HUES64 (cell line): ENCODE measurements around the gene FBXO17. TPM values are rescaled to one million over a fixed set of nuclear protein-coding genes. Genes with fewer than 3 reads are reported as not detected.

Experiments used
- H3K27ac ChIP-seq: 2 replicates; pipeline ENCODE4 v1.7.0; 2013; ENCODE audit warnings: low read depth, low read length, inconsistent platforms
- H3K27me3 ChIP-seq: 2 replicates; pipeline ENCODE4 v1.6.1; 2013; ENCODE audit warnings: mild to moderate bottlenecking, low read length; ENCODE audit not compliant: insufficient read depth
- H3K36me3 ChIP-seq: 2 replicates; pipeline ENCODE4 v1.6.1; 2013; ENCODE audit warnings: mild to moderate bottlenecking, low read length; ENCODE audit not compliant: insufficient read depth
- H3K4me1 ChIP-seq: 2 replicates; pipeline ENCODE4 v1.6.1; 2013; ENCODE audit warnings: mild to moderate bottlenecking, low read length, moderate library complexity; ENCODE audit not compliant: insufficient read depth
- H3K4me3 ChIP-seq: 2 replicates; pipeline ENCODE4 v1.5.1; 2013; ENCODE audit warnings: mild to moderate bottlenecking, low read length, moderate library complexity
- H3K9ac ChIP-seq: 2 replicates; pipeline ENCODE4 v1.6.1; 2013; ENCODE audit warnings: mild to moderate bottlenecking, low read depth, low read length
- H3K9me3 ChIP-seq: 2 replicates; pipeline ENCODE4 v1.6.1; 2013; ENCODE audit warnings: low read depth, low read length; ENCODE audit not compliant: insufficient read depth
- WGBS: fragments of 150-250, 120-280 bp; methylation state at CpG from one replicate; pipeline ENCODE4 v1.1.7; 2013; ENCODE audit warnings: missing lambda C conversion rate; 5-methylcytosine and 5-hydroxymethylcytosine counted together
- polyA plus RNA-seq, 2 experiments: library from polyadenylated mRNA; stranded (reverse); fragments of 50-300 nt; gene quantifications; one replicate each; pipeline ENCODE4 v1.2.3, GENCODE V29; 2013

Gene FBXO17
- 10.7 TPM for polyA plus RNA-seq (2013, experiment 1 of 2)
- 14.5 TPM for polyA plus RNA-seq (2013, experiment 2 of 2)

- peaks cover 13% of the 10 kb centered on the region for H3K4me1 ChIP-seq
- H3K27ac ChIP-seq = peak within 1 kb of the TSS; percentile 76
- peak within 1 kb of the TSS; percentile 79 for H3K9ac ChIP-seq
- 1% methylated on average over 63 of the region's 63 CpGs for WGBS
- peak within 1 kb of the TSS; percentile 81 for H3K4me3 ChIP-seq
- H3K9me3 ChIP-seq = peaks cover 7% of the 10 kb centered on the region
- no peaks in the 10 kb centered on the region for H3K36me3 ChIP-seq
- H3K27me3 ChIP-seq = peaks cover 3% of the 10 kb centered on the region; the same call in 1 of the 2 replicates
Observed at GRCh38 chr19:38975214-38975860, at the start of gene FBXO17. Gene FBXO17, minus strand, starts transcription at chr19:38975742. Its CDS starts 25,423 bp downstream, at chr19:38950319.

DNA sequence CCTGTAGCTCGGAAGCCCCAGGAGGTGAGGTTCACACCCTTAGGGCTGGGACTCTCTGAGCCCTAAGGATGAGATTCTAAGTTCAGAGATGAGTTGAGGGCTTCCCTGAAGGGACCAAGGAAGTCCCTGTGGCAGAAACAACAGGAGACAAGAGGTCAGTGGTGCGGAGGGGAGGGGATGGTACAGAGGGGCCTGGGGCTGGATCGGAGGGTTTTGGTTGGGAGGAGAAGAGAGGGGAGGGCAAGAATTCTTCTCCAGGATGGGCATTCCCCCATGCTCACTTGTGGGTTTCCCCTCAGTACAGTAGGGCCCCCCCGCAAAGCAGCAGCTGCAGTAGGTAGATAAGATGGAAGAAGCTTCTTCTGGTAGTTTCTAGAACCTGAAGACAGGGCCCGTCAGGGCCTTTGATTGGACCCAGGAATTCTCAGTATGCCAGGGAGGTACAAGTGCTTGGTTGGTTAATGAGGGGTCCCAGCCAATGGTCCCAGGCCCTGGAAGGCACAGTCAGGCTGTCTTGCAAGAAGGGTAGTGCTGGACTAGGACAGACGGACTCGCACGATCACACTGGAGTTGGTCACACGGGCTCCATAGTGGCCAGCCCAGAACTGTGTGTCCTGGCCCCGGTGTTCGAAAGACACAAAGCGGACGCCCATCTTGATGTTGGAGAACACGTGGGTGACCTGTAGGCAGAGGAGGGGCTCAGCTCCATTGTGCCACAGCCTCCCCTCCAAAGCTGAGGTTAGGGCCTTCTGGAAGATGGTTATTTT, 49.5 kb upstream of the FBXO17 start:
- H3K9me3 ChIP-seq = peaks cover 10% of the 10 kb centered on the region; the same call in 1 of the 2 replicates
- no peak overlapping the region for H3K27ac ChIP-seq
- H3K36me3 ChIP-seq = peaks cover 18% of the 10 kb centered on the region
- no peaks in the 10 kb centered on the region for H3K27me3 ChIP-seq
- no peak overlapping the region for H3K4me3 ChIP-seq
- H3K4me1 ChIP-seq = no peaks in the 10 kb centered on the region
- H3K9ac ChIP-seq = no peak overlapping the region
- 94% methylated on average over 14 of the region's 14 CpGs for WGBS

DNA sequence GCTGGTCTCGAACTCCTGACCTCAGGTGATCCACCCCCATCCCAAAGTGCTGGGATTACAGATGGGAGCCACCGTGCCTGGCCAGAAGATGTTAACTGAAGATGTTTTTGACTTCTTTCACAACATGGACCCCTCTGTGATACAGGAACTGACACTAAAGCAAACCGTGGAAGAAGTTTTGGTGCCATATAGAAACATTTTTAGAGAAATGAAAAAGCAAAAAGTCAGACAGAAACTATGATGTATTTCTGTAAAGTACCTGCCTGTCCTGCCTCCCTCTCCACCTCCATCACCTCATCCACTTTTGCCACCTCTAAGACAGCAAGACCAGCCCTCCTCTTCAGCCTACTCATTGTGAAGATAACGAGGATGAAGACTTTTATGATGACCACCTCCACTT, 45.5 kb upstream of the FBXO17 start:
- Histone ChIP-seq H3K4me1 (no peaks in the 10 kb centered on the region), H3K27ac (no peak overlapping the region), H3K9ac (no peak overlapping the region), H3K4me3 (no peak overlapping the region), H3K36me3 (0 out of 2 replicates have a peak, but pooled peaks cover 3% of the 10 kb centered on the region), H3K27me3 (no peaks in the 10 kb centered on the region), H3K9me3 (no peaks in the 10 kb centered on the region)
- WGBS = 78% methylated on average over 4 of the region's 4 CpGs

DNA sequence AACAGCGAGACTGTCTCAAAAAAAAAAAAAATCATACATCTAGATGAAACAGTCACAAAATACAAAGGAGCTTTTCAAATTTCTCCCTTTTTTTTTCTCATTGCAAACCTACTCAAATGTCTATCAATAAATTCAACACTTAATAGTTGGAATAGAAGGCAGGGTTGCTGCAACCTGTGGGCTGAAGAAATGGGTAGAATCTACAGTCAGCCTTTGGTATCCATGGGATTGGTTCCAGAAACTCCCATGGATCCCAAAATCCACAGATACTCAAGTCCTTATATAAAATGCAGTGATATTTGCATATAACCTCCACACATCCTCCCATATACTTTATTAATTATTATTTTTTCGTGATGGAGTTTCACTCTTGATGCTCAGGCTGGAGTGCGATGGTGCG, 42.1 kb upstream of the FBXO17 start:
- no peak overlapping the region for H3K9ac ChIP-seq
- no peaks in the 10 kb centered on the region for H3K9me3 ChIP-seq
- WGBS = 98% methylated on average over 4 of the region's 4 CpGs
- no peak overlapping the region for H3K27ac ChIP-seq
- no peak overlapping the region for H3K4me3 ChIP-seq
- no peaks in the 10 kb centered on the region for H3K27me3 ChIP-seq
- H3K36me3 ChIP-seq = no peaks in the 10 kb centered on the region
- no peaks in the 10 kb centered on the region for H3K4me1 ChIP-seq

- H3K36me3 ChIP-seq = no peaks in the 10 kb centered on the region
- 95% methylated on average over 6 of the region's 6 CpGs for WGBS
- H3K9ac ChIP-seq = no peak overlapping the region
- H3K4me1 ChIP-seq = no peaks in the 10 kb centered on the region
- H3K27me3 ChIP-seq = no peaks in the 10 kb centered on the region
- no peak overlapping the region for H3K27ac ChIP-seq
- no peak overlapping the region for H3K4me3 ChIP-seq
- H3K9me3 ChIP-seq = no peaks in the 10 kb centered on the region
Observed at GRCh38 chr19:39017026-39017425, 41.5 kb upstream of the FBXO17 start.

DNA sequence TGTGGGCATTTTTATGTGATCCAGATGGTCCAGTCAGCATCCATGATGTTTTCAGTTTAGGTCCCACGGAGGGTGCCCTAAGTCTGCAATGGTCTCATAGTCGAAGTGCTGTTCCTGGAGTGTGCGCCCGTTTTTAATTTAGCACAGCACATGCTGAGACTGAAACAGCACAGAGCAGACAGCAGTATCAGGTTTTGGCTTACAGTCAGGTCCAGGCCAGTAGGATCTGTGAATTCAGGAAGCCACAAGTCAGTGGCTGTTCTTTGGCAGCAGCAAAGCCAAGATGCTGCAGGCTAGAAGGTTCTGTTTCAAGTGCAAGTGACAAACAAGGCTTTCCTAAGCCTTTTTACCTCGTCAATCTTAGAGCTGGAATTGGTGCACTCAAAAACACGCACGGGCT, 38.5 kb upstream of the FBXO17 start:
- Histone ChIP-seq H3K27ac (no peak overlapping the region), H3K4me1 (no peaks in the 10 kb centered on the region), H3K9ac (no peak overlapping the region), H3K36me3 (no peaks in the 10 kb centered on the region), H3K9me3 (no peaks in the 10 kb centered on the region), H3K27me3 (no peaks in the 10 kb centered on the region), H3K4me3 (no peak overlapping the region)
- WGBS = 93% methylated on average over 7 of the region's 7 CpGs

GRCh38 chr19:39009001-39009400, 33.5 kb upstream of the FBXO17 start:
- Histone ChIP-seq H3K27ac (no peak overlapping the region), H3K27me3 (no peaks in the 10 kb centered on the region), H3K36me3 (no peaks in the 10 kb centered on the region), H3K9me3 (no peaks in the 10 kb centered on the region), H3K4me3 (no peak overlapping the region), H3K9ac (no peak overlapping the region), H3K4me1 (no peaks in the 10 kb centered on the region)
- WGBS = 93% methylated on average over 6 of the region's 6 CpGs

DNA sequence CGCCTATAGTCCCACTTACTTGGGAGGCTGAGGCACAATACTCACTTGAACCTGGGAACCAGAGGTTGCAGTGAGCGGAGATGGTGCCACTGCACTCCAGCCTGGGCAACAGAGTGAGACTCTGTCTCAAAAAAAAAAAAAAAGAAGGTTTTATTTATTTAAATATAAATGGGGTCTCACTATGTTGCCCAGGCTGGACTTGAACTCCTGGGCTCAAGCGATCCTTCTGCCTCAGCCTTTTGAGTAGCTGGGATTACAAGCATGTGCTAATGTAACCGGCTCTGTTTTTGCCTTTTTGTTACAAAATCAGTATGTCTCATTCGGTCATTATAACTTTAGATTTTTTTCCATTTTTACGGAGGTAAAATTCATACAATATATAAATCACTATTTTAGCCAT, 32.6 kb upstream of the FBXO17 start:
- Histone ChIP-seq H3K4me1 (no peaks in the 10 kb centered on the region), H3K4me3 (no peak overlapping the region), H3K9ac (no peak overlapping the region), H3K27ac (no peak overlapping the region), H3K9me3 (no peaks in the 10 kb centered on the region), H3K27me3 (no peaks in the 10 kb centered on the region), H3K36me3 (no peaks in the 10 kb centered on the region)
- WGBS = 97% methylated on average over 5 of the region's 6 CpGs

DNA sequence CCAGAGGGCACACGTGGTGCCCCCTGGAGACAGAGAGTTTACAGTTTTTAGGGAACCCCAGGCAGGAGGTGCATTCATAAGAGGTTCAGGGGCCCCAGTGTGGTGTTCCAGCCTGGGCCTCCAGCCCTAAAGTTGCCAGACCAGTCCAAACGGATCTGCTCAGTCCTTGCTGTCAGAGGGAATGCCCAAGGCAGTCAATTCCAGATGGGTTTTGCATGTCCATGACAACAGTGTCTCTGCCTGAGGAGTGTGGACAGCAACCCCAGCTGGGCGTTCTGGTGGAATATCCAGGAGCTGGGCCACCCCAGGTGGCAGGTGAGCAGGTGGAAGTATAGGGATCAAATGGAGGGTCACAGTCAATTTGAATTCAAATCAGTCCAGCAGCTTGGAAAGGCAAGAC, 31.6 kb upstream of the FBXO17 start:
- H3K36me3 ChIP-seq = no peaks in the 10 kb centered on the region
- no peaks in the 10 kb centered on the region for H3K9me3 ChIP-seq
- no peak overlapping the region for H3K4me3 ChIP-seq
- H3K4me1 ChIP-seq = no peaks in the 10 kb centered on the region
- H3K27ac ChIP-seq = no peak overlapping the region
- WGBS = 54% methylated on average over 3 of the region's 3 CpGs
- H3K27me3 ChIP-seq = no peaks in the 10 kb centered on the region
- H3K9ac ChIP-seq = no peak overlapping the region

DNA sequence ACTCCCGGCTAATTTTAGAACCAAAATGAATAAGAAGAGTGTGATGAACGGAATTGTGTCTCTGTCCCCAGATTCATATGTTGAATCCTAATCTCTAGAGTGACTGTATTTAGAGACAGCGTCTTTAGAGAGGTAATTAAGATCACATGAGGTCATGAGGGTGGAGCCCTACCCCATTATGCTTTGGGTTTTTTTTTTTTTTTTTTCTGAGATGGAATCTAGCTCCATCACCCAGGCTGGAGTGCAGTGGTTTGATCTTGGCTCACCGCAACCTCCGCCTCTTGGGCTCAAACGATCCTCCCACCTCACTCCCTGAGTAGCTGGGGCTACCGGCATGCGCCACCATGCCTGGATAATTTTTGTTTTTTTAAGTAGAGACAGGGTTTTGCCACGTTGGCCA, 28.9 kb upstream of the FBXO17 start:
- Histone ChIP-seq H3K9ac (no peak overlapping the region), H3K4me1 (no peaks in the 10 kb centered on the region), H3K36me3 (no peaks in the 10 kb centered on the region), H3K27ac (no peak overlapping the region), H3K27me3 (no peaks in the 10 kb centered on the region), H3K4me3 (no peak overlapping the region), H3K9me3 (no peaks in the 10 kb centered on the region)
- WGBS = 94% methylated on average over 9 of the region's 9 CpGs

- 100% methylated on average over 4 of the region's 4 CpGs for WGBS
- Histone ChIP-seq H3K36me3 (no peaks in the 10 kb centered on the region), H3K9me3 (no peaks in the 10 kb centered on the region), H3K9ac (no peak overlapping the region), H3K27me3 (no peaks in the 10 kb centered on the region), H3K4me3 (no peak overlapping the region), H3K4me1 (no peaks in the 10 kb centered on the region), H3K27ac (no peak overlapping the region)
Observed at GRCh38 chr19:39003796-39004195, 28.3 kb upstream of the FBXO17 start.
